ENCODE data around the gene AGAP2. TPM values are rescaled to one million over a fixed set of nuclear protein-coding genes. Genes with fewer than 3 reads are reported as not detected.

The AGAP2 gene
- total and polyA plus RNA-seq, 2 of the 8 experiments (the other 6 are each of a cell fraction or from before 2014, with no cell fraction given): 1.5 TPM

- H3K4me3 ChIP-seq (ENCODE audit: extremely low read depth in 1 of 4, insufficient read depth in 2 of 4, low read depth in 3 of 4, low read length in 4 of 4): peak within 1 kb of the TSS; percentile 66 to 99 (median 91)
- peak within 1 kb of the TSS; percentile 97 for H4K8ac ChIP-seq (ENCODE audit: extremely low read depth, insufficient read depth, low read length)
- FAIRE-seq (peak; percentile 99), DNase-seq (ENCODE audit: low read depth in 1 of 2, low spot score in 2 of 2) (peak; percentile 85 to 97)
- no peak within 1 kb of the TSS for H3K23ac ChIP-seq (ENCODE audit: insufficient read length)
- no peak within 1 kb of the TSS for H2AK5ac ChIP-seq (ENCODE audit: low read depth, low read length)
- no peaks in the 10 kb centered on the region for H3K79me2 ChIP-seq (ENCODE audit: control insufficient read depth in 1 of 2, insufficient read depth in 2 of 2, low read length in 2 of 2)
- H3K9ac ChIP-seq (replicated peaks in 1 of 4; ENCODE audit: extremely low read depth in 1 of 4, low read depth in 3 of 4, low read length in 3 of 4): peak within 1 kb of the TSS; percentile 71 to 89 (median 72)
- H3K18ac ChIP-seq (ENCODE audit: extremely low read depth, low read length): 0 out of 2 replicates have a peak within 1 kb of the TSS, but pooled peaks have one; percentile 48
- H3K4me2 ChIP-seq (ENCODE audit: insufficient read depth in 1 of 2, low read depth in 2 of 2, low read length in 2 of 2): peak within 1 kb of the TSS; percentile 66 to 78
- H3K4me1 ChIP-seq (replicated peaks in 1 of 4; ENCODE audit: control insufficient read depth in 3 of 4, insufficient read depth in 4 of 4, low read length in 3 of 4): peaks cover 0 to 5% (median 1%) of the 10 kb centered on the region in 4 experiments; a peak in 1 of 7 replicates
- H3K9me3 ChIP-seq (ENCODE audit: insufficient read depth in 2 of 2, low read depth in 1 of 2, low read length in 1 of 2): no peaks in the 10 kb centered on the region
- H2AFZ ChIP-seq (ENCODE audit: low read length): peak within 1 kb of the TSS; percentile 98
- H3K27ac ChIP-seq (ENCODE audit: low read depth, low read length): peak within 1 kb of the TSS; percentile 64; the same call in 1 of the 2 replicates
- H2BK120ac ChIP-seq (replicated peaks; ENCODE audit: low read depth, low read length): no peak within 1 kb of the TSS
- H4K5ac ChIP-seq (ENCODE audit: insufficient read length, low read depth, low read length): no peak within 1 kb of the TSS
- CTCF ChIA-PET (ENCODE audit: partially characterized antibody): interaction anchor here (0.6 to 3.5 kb wide), 34 partner anchors 9 to 126 kb away, joined by 3 to 19 read pairs (median 5); partner anchors contain the start of genes EEF1AKMT3 and METTL1
- 0 out of 2 replicates have a peak within 1 kb of the TSS, but pooled peaks have one; percentile 32 for H2BK12ac ChIP-seq (ENCODE audit: low read depth, low read length)
- H4K20me1 ChIP-seq (replicated peaks in 1 of 2; ENCODE audit: control insufficient read depth in 1 of 2, insufficient read depth in 2 of 2, low read length in 2 of 2): no peaks in the 10 kb centered on the region
- POLR2A ChIA-PET (ENCODE audit: partially characterized antibody): interaction anchor here (0.7 to 2.1 kb wide), 10 partner anchors 9 to 174 kb away, joined by 3 to 11 read pairs (median 3); partner anchors contain the start of genes AGAP2, DDIT3 and TSPAN31
- no peaks in the 10 kb centered on the region for H3K79me1 ChIP-seq (ENCODE audit: low read depth, low read length)
- peak within 1 kb of the TSS; percentile 79 for H2BK5ac ChIP-seq (ENCODE audit: low read depth, low read length)
- H3K56ac ChIP-seq (replicated peaks; ENCODE audit: insufficient read length, low read depth, low read length): no peak within 1 kb of the TSS
- H4K91ac ChIP-seq (replicated peaks; ENCODE audit: insufficient read length, low read length): peak within 1 kb of the TSS; percentile 64
- peaks cover 4% of the 10 kb centered on the region; the same call in 1 of the 2 replicates for H3K23me2 ChIP-seq (ENCODE audit: low read depth, low read length)
- H3K14ac ChIP-seq (ENCODE audit: insufficient read length): no peak within 1 kb of the TSS
- 2% methylated on average over 45 of the region's 45 CpGs; no CpG with 5 or more reads in 1 of the 2 experiments for WGBS, 2 experiments (ENCODE audit: extremely low coverage in 1 of 2, insufficient coverage in 1 of 2, insufficient read length in 1 of 2, insufficient replicate concordance in 2 of 2, low coverage in 1 of 2, low lambda C conversion rate in 2 of 2, missing lambda C conversion rate in 1 of 2)
- H2BK15ac ChIP-seq (ENCODE audit: low read length): no peak within 1 kb of the TSS
- H3K36me3 ChIP-seq (ENCODE audit: control insufficient read depth in 2 of 4, insufficient read depth in 4 of 4, low read length in 3 of 4): peaks cover 0 to 4% (median 2%) of the 10 kb centered on the region in 4 experiments; a peak in 4 of 8 replicates
- H3K27me3 ChIP-seq (replicated peaks in 1 of 4; ENCODE audit: control insufficient read depth in 3 of 4, extremely low read depth in 1 of 4, insufficient read depth in 3 of 4, low read length in 3 of 4): no peaks in the 10 kb centered on the region
- H2BK20ac ChIP-seq (ENCODE audit: low read length): no peak within 1 kb of the TSS
- H3K4ac ChIP-seq (replicated peaks; ENCODE audit: insufficient read length, low read depth, low read length): no peak within 1 kb of the TSS
- TF ChIP-seq RFX5 (IDR thresholded peaks at IDR 0.05; ENCODE audit: borderline replicate concordance, low read depth, low read length): no peak
- TF ChIP-seq CHD2 (IDR thresholded peaks at IDR 0.05; ENCODE audit: low read length): peak; percentile 81
- no peak for TF ChIP-seq CHD1 (IDR thresholded peaks at IDR 0.05; ENCODE audit: low read depth, low read length)
- no peak for TF ChIP-seq CBX5 (IDR thresholded peaks at IDR 0.05; ENCODE audit: low read depth, low read length)
- peak; percentile 96 for TF ChIP-seq SP1 (IDR thresholded peaks at IDR 0.05; ENCODE audit: low read depth, low read length)
- no peak for TF ChIP-seq TEAD4 (IDR thresholded peaks at IDR 0.05; ENCODE audit: low read depth, low read length)
- TF ChIP-seq NANOG (IDR thresholded peaks at IDR 0.05; ENCODE audit: insufficient read depth, low read depth, low read length, poor library complexity, severe bottlenecking): no peak
- no peak for TF ChIP-seq KDM1A (IDR thresholded peaks at IDR 0.05; ENCODE audit: borderline replicate concordance, low read length)
- TF ChIP-seq RNF2 (IDR thresholded peaks at IDR 0.05; ENCODE audit: borderline replicate concordance, low read depth, low read length, missing control alignments, poor library complexity, severe bottlenecking): no peak
- TF ChIP-seq EZH2 (IDR thresholded peaks at IDR 0.05; ENCODE audit: low read depth, low read length, severe bottlenecking): no peak
- TF ChIP-seq HDAC6 (IDR thresholded peaks at IDR 0.05; ENCODE audit: low read depth, low read length): no peak
Measured at GRCh38 chr12:57693659-57694458, 44.7 kb downstream of the AGAP2 start, which contains the start of gene OS9. TSS of gene OS9 (plus strand) at chr12:57694132. CDS start at chr12:57694162, 30 bp downstream.
